CD4-positive, alpha-beta T cell treated with Interleukin-12 subunit alpha and Interleukin-12 subunit beta, for 1 hour (primary cell): ENCODE results near the gene SLC29A2.
"Not testable (repeated sequence)": the region's sequence is repeated elsewhere in the genome, so short reads cannot be mapped to it uniquely, and the experiment has no call there.

Experiments
- DNase-seq: peaks from one replicate; pipeline ENCODE4 v3.0.0-alpha.2; 2020

The SLC29A2 gene

DNA sequence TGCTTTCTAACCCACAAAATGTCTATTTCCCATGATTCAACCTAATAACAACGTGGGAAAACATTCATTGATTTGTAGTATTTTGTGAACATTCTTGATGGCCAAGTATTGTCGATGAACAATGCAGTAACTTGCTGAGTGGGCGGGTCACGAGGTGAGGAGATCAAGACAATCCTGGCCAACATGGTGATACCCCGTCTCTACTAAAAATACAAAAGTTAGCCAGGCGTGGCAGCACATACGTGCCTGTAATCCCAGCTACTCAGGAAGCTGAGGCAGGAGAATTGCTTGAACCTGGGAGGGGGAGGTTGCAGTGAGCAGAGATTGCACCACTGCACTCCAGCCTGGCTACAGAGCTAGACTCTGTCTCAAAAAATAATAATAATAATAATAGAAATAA, 8.7 kb upstream of the SLC29A2 start:
- not testable (repeated sequence) for DNase-seq

DNA sequence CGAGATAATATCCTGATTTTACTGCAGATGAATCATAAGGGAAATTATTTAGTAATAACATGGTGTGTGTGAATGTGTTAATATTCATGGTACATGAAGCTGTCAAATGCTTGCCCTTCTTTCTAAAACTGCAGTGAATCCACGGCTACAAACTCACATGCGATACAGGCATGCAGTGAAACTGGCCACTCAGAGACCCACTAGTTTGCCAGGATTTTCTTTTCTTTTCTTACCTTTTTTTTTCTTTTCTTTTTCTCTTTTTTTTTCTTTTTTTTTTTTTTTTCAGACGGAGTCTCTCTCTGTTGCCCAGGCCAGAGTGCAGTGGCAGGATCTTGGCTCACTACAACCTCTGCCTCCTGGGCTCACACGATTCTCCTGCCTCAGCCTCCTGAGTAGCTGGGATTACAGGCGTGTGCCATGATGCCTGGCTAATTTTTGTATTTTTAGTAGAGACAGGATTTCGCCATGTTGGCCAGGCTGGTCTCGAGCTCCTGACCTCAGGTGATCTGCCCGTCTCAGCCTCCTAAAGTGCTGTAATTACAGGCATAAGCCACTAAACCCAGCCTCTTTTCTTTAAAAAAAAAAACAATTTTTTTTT, 2.2 kb upstream of the SLC29A2 start:
- DNase-seq = not testable (repeated sequence)

DNA sequence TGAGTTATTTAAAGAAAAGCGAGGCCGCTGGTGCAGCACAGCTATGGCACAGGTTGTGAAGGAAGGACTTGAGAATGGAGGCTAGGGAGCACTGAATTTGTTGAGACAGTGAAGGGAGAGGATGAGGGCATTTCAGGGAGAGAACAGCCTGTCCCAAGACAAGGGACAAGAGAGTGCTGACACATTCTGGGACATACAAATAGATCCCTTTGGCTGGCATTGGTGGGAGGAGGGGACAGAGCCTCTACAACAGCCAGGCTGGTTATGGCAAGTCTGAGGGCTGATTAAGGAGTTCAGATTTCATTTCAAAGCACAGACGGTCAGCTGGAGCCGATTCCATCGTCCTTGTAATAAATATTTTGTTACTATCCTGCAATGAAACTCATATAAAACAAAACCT, 1.7 kb upstream of the SLC29A2 start:
- DNase-seq = no peak

DNA sequence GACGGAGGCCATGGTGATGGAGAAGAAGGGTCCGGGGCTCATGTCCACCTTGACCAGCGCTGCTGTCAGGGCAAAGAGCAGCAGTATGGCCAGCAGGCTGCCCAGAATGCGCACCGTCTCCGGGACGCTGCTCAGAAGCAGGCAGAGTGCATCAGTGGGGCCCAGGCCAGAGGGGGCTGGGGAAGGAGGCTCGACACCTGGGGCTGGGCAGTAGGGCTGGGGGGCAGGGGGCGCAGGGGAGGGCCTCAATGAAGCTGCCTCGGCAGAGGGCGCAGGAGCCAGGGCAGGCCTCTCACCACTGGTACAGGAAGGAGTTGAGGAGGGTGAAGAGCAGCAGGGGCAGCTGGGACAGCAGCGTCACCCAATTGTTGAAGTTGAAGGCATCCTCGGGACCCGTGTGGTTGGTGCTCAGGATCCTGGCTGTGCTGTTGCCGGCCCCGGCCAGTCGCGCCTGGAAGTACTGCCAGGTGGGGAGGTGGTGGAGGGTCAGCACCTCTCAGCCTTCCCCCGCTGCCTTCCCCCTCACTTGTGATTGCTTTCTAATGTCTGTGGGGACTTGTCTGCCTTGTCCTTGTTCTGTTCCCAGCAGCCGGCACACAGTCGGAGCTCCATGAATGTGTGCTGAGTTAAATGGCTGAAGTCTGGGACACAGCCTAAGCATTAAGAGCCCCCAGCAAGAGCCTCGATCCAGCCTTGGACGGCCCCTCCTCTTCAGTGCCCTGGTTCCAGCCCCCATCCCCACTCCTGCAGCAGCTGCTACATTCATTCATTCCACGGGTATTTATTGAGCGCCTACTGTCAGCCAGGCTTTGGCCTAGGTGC, 2.3 kb downstream of the SLC29A2 start:
- DNase-seq = no peak

DNA sequence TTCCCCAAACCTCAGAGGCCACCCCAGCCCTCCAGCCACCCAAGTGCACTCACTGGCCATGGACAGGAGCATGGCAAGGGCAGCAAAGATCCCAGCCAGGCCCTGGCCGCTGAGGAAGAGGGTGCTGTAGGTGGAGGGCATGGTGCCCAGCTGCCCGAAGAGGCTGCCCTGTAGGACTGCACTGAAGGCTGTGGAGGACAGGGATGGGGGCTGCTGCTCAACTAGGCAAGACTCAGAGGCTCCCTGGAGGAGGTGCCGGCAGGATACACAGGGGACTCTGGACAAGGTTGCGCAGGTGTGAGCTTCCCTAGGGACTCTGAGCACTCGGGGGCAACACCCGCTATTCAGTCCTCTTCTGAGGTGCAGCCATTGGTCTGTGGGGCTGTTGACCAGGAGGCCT, 3.1 kb downstream of the SLC29A2 start:
- no peak for DNase-seq

DNA sequence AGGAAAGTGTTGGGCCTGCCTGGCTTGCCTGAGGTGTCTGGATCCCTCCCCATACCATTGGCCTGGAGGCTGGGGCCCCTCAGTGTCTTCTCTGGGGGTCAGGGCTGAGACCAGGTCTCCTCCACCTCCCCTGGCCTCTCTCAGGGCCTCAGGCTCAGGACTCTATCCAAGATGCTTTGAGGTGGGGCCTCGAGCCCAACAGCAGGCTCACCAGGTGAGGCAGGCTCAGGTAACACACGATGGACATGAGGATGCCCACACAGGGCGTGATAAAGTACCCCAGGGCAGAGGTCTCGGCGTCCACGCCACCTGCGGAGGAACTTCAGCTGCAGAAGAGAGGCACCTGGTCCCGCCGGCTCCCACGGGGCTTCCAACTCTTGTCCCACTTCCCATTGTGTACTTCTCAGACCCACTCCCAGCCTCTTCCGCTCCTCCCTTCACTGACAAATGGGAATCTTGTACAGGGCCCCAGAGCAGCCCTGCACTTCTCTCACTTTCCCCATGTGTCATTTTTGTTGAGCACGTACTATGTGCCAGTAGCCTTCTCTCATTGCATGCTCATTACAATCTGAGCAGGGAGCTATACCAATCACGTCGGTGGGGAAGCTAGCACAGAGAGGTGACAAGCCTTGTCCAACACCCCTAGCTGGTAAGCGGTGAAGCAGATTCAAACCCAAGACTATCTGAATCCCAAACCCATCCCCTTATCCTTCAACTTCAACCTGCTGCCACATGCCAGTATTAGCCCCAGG, 3.8 kb downstream of the SLC29A2 start:
- DNase-seq = no peak

DNA sequence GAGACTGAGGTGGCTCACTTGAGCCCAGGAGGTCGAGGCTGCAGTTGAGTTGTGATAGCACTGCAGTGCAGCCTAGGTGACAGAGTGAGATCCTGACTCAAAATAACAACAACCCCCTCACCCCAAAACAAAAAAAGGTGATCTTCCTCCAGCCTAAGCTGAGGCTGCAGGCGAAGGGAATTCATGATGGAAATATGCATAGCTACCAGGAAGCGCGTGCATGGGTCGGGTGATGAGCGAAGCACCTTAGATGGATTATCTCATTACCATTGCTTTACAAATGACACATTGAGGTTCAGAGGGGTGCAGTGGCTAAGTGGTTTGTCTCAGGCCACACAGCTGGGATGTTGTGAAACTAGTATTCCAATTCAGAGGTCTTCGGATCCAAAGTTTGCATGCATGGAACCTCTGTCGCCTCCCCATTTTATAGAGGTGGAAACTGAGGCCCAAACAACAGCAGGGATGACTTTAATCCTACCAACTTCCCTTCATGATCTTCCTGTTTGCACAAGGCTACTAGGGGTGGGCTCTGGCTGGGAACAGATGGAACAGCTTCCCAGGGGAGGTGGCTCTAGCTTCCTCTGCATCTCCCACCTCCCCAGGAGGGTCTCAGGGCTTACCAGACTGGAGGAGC, 4.6 kb downstream of the SLC29A2 start:
- no peak for DNase-seq

DNA sequence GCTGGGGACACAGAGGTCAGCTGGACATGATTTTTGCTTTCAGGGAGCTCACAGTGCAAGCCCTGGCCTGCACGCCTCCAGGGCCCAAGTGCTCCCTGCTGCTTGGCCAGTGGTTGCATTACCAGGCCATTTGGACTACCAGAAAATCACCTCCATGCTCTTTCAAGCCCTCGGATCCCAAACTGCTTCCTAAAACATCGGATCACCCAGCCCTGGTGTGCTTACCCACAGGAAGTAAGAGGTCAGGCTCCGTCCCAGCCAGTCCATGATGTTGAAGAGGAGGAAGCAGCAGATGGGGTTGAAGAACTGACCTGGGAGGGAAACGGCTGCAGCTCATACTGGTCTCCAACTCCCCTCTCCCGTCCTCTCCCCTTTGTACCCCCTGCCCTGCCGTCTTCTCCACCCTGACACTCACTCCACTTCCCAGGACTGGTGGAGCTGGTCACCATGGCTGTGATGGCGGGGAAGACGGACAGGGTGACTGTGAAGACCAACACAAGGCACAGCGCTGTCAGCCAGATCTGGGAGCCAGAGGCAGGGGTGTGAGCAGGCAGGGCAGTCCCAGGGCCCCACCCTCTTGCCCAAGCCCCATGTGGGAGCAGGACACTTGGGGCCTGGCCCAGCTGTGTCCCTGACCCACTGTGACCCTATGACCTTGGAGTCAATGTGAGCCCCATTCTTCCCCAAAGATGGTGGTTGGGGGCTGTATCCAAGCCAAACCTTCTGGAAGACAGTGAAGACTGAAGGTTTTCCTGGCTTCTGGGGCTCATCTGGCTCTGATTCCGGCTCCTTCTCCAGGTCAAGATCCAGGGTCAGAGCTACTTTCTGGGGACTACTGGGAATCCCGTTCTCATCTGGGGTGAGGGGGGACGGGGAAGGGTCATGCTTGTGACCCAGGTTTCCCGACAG, 5.6 kb downstream of the SLC29A2 start:
- no peak for DNase-seq

DNA sequence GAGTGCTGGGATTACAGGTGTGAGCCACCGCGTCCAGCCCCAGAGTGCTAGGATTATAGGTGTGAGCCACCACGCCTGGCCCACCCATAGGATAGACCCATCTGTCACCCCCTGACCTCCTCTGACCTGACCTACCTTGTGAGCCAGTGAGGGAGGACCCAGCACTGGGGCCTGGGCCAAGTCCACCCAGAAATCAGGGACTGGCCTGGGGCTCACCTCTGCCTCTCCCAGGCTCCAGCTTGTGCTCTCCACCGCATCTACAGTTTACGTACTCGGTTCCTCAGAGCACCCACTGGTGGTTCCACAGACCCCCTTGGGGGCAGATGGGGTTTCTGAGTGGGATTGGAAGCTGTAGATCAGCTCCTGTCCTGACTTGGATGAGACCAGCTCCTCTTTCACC, 6.4 kb downstream of the SLC29A2 start:
- DNase-seq = no peak

DNA sequence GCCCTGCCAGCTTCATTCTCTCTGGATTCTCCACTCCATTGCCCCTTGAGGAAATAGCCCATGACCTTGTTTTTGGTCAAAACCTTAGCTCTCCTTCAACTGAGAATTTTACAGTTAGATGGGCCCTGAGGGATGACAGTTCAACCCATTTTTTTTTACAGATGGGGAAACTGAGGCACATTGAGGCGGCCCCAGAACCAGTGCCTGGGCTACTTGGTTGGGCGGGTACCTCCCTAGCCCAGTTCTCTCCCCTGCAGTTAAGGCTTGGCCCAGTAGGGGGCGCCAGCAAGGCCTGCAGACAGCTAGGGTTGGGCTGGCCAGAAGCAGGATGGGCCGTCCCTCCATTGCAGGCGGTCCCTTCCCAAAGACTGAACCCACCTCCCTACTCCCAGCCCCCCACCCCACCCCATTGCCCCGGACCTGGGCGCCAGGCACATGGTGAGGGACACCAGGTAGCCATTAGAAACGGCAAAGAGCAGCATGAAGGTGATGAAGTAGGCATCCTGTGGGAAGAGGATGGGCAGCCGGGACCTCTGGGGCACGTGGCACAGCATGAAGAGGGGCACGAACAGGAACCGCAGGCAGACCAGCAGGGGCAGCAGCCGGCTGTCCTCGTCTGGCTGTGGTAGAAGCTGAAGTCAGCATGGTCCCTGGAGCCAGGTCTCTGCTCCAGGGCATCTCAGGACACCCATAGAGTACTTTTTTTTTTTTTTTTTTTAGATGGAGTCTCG, 7.6 kb downstream of the SLC29A2 start:
- DNase-seq = peak; percentile 64

DNA sequence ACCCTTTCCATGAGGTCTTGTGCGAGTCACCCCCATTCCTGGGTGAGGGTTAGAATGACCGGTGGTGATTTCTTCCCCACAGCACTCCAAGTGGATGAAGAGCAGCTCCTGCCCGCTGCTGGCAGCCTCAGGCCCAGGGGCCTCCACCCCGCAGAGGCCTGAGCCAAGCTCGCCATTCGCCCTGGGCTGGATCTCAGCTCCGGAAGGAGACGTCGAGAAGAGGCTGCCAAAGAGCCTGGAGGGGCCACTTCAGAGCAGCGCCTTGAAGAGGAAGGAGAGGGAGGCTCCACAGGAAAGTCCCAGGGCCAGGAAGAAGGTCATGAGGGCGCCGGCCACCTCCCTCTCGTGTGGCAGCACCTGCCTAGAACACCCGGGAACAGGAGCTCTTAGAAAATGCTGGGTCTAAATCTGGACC, 8.4 kb downstream of the SLC29A2 start:
- no peak for DNase-seq

DNA sequence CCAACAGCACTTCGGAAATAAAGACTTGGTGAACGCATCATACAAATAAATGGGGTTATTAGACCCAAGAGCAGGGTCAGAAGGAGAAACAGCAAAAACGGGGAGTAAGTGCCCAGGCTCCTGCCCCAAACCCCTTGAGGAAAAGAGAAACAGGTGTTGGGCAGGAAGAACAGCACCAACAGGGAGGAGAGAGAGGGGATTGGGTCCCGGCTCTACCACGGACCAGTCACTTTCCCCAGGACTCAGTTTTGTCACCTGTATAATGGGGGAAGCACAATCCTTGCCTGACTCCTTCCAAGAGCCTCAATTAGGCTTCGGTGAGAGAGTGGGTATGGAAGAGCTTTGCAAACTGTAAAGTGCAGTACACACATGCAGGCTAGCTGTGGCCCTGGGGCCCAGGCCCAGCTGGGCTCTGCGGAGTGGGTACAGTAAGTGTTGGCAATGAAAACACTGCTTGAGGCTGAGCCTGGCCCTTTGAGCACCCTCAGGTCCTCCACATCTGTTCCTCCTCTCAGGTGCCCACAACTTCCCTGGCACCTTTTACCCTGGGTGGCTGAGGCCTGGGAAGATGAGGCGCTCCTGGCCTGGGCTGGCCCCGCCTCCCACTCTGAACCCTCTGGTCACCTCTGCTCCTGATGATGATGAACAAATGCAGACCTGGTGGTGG, 8.9 kb downstream of the SLC29A2 start:
- no peak for DNase-seq

DNA sequence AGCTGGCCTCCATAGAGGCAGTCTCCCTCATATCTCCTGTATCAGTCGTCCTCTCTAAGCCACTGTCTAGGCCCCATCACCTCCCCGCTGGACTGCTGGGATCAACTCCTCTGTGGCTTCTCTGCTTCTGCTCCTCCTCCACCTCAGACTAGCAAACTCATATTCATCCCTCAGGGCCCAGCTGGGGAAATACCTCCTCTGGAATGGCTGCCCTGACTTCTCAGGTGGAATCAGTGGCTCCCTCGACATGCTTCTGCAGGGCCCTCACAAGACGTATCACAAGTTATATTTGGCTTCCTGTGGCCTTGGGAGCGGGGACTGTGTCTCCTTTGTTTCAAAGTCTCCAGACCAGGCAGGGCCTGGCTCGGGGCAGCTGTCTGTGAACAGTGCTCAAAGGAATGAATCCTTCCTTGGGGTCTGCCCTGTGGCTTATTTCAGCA, 10.0 kb downstream of the SLC29A2 start:
- DNase-seq = no peak

DNA sequence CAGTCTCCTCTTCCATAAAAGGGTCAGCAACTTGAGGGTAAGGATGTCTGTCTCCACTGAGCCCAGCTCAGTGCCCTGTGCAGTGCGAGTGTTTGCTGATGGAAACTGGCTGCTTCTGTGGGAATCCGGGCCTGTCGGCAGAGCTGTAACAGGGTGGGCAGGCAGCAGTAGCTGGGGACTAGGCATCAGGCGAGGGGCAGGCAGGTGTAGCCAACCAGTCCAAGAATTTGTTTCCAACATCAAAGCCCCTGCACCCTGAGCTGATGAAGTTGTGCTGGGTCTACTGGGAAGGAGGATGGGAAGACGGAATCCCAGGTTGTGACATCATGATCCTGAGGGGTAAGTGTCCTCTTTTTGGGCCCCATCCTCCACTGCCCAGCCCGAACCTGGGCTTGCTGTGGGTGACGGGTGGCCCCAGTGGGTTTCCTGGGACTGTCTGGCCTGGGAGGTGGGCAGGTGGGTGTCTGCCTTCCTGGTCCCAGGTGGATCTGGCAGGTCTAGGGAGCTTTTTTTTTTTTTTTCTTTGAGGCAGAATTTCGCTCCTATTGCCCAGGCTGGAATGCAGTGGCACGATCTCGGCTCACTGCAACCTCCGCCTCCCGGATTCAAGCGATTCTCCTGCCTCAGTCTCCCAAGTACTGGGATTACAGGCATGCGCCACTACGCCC, 11.0 kb downstream of the SLC29A2 start:
- no peak for DNase-seq

DNA sequence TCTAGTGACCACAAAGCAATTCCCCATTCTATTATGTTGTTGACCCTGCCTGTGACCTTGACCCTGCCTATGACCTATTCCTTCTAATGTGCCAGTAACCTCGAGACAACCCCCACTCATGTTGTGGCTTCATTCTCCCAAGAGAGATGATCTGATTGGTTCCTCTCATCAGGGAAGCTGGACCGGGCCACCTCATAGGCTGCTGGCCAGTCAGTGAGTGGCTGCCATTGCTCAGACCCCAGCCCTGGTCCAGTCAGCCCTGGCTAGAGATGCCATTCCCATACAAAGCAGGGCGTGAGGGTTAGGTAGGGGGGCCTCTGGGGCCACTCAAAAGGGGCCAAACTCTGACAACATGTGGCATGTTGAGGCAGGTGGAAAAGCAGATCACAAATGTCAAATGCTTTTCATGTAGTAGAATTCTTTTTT, 11.9 kb downstream of the SLC29A2 start:
- no peak for DNase-seq

DNA sequence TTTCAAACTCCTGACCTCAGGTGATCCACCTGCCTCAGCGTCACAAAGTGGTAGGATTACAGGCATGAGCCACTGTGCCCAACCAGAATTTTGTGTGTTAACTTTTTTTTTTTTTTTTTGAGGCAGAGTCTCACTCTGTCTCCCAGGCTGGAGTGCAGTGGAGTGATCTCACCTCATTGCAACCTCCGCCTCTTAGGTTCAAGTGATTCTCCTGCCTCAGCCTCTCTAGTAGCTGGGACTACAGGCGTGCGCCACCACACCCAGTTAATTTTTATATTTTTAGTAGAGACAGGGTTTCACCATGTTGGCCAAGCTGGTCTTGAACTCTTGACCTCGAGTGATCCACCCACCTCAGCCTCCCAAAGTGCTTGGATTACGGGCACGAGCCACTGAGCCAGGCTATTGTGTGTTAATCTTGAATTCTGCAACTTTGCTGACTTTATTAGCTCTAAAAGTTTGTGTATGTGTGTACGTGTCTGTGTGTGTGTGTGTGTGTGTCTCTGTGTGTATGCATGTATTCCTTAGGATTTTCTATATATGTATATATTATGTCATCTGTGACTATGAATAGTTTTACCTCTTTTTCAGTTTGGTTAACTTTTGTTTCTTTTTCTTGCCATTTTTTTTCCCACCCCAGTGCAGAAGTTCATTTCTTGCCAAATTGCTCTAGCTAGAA, 20.9 kb downstream of the SLC29A2 start:
- not testable (repeated sequence) for DNase-seq

DNA sequence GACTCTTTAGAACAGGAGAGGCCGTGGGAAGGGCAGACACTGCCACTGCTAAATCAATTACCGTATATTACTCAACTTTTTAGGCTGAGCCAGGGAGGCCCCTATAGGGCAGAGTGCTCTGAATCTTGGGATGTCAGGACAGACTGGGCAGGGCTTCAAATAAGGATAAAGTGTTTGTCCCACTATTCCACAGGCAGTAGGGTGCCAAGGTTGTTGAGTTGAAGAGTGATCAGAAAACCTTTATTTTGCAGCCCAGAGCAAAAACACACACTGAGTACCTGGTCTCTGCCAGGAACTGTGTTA, 22.5 kb downstream of the SLC29A2 start:
- DNase-seq = no peak

DNA sequence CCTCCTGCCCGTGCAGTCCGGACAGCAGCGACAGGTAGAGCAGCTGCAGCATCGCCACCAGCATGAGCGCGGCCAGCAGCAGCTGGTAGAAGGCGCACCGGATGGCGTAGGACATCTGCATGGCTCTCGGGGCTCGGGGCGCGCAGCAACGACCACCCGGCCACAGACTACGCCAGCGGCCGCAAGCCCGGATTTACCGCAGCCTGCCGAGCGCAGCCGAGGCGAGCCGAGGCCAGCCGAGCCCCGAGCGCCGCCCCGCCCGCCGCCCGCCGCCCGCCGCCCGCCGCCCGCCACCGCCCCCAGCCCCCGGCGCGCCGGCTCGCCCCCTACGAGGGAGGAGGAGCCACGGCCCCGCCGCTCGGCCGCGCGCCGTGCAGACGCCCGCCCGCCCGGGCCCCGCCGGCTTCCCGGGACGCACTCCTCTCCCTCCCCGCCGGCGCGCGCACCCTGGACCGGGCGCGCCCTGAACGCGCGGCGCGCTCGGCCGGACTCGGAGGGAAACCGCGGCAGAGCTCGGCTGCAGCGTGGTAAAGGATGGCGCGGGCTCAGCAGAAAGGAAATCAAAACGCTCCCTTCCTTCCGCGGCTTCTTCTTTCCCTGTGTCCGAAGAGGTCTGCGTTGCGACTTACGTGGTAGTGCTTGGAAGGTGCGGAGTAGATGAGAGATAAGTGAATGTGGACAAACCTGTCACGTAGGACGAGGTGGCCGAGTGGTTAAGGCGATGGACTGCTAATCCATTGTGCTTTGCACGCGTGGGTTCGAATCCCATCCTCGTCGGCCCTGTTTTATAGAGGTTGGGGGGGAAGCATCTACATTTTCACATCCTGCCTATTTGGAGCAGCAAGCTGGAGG, 23.9 kb downstream of the SLC29A2 start, which contains the start of gene B4GAT1:
Gene B4GAT1 (minus strand): TSS at position 205 of the 852 bp plus-strand sequence. CDS start 84 bp downstream, at position 121.
- peak; percentile 88 for DNase-seq
